GM18861 (cell line): ENCODE measurements around the gene SPCS2.
A peak's percentile ranks its signal among the peaks of the same experiment; 100 is the strongest.
"Not testable (repeated sequence)": the region's sequence is repeated elsewhere in the genome, so short reads cannot be mapped to it uniquely, and the experiment has no call there.

Source experiments
- ATAC-seq: cut with Tn5 transposase; IDR thresholded peaks from one replicate; pipeline ENCODE4 v1.9.1; 2021; ENCODE audit not compliant: unreplicated experiment

Gene SPCS2

DNA sequence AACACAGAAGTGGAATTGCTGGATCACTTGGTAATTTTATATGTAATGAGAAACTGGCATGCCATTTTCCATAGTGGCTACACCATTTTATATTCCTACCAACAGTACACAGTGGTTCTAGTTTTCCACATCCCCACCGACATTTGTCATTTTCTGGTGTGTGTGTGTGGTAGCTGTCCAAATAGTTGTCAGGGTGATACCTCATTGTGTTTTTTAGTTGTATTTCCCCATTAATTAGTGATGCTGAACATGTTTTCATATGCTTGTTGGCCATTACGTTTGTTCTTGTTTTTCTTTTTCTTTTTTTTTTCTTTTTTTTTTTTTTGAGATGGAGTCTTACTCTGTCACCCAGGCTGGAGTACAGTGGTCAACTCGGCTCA lies 51.9 kb downstream of the SPCS2 start:
- ATAC-seq: no peak

DNA sequence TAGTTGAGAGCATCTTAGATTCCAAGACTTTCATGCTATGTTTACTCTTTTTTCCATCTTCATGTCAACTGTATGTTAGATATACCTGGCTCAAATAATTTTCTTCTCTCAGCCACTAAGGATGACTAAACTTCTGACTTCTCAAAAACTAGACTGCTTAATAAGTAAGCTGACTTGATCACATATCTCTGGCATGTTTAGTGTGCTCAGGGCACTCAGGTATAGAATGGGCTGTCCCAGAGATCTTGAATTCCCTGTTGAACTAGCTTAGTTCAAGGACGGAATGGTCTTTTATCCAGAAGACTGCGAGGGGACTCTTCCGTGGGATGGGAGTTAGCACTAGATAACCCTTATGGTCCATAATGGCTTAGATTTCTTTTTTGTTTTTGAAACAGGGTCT lies 52.6 kb downstream of the SPCS2 start:
- no peak for ATAC-seq

DNA sequence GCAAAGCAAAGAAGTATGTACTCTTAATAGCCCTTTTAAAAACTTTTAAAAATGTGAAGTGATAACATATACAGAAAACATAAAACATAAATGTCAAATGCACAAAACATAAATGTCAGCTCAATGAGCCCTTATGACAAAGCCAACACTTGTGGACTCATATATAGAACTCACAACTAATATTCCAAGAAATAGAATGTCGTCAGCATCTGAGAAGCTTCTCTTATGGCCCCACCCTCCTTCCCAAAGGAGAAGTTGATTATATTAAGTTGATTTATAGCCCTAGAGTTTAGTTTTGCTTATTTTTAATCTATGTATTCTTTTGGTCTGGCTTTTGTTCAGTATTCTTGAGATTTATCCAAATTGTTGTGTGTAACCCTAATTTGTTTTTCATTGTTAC lies 53.5 kb downstream of the SPCS2 start:
- no peak for ATAC-seq

DNA sequence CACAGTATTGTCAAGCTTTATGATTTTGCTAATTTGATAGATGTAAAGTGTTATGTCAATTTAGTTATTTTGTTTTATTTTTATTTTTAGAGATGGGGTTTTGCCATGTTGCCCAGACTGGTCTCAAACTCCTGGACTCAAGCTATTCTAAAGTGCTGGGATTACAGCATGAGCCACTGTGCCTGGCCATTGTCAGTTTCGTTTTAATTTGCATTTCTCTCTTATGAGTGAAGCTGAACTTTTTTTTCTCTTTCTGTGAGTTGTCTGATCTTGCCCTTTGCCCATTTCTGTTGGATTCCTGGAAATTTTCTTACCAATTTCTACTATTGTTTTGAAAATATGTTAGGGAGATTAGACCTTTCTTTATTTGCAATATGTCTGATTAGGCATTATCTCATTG lies 55.1 kb downstream of the SPCS2 start:
- ATAC-seq: no peak

DNA sequence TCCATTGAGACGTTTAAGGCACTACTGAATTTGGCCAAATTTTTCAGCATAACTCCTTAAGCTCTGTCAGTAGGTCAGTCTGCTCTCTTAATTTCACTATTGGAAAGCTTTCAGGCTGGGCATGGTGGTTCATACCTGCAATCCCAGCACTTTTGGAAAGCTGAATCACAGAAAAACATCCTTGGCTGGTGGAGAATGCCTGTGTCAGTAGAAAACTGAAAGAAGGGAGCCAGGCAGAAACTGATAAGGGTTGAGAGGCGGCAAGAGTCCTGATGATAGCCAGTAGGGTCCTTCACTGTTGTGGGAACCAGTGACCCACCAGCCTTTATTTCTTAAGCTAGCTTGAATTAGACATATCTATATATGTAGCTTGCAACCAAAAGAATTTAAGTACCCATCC lies 62.3 kb downstream of the SPCS2 start:
- ATAC-seq: no peak

DNA sequence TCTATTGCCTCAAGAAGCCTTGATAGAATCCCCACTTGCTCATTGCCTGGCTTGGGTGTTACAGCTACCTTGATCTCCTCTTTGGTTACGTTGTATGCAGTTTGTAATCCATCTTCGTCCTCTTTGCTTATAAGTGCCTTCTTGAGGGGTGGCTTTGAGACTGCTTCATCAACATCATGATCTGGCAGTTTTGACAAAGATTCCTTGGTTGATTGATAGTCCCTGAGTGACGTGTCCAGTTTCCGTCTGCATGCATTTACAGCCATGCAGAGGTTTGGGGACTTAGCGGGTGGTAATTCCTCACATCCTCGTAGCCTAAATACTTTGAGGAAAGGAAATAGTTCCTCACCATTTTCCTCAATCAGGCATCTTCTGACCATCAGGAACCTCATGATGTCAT lies 62.8 kb downstream of the SPCS2 start:
- ATAC-seq: no peak

DNA sequence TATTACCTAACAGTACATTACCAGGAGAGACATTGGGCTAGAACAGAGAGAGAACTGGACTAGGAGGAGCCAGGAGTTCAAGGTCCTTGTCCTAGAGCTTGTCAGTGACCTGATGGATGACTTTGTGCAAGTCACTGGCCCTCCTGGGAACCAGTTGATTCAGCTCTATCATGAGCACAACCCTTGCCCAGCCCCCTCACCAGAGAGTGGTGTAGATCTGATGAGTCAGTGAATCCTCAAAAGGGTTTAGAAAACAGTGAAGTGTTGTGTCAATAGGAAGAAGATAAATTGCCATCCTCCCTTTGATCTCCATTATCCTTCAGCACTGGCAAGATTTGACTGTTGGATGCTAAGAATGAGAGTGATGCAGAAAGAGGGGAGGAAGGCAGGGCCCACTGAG lies 64.0 kb downstream of the SPCS2 start:
- no peak for ATAC-seq

DNA sequence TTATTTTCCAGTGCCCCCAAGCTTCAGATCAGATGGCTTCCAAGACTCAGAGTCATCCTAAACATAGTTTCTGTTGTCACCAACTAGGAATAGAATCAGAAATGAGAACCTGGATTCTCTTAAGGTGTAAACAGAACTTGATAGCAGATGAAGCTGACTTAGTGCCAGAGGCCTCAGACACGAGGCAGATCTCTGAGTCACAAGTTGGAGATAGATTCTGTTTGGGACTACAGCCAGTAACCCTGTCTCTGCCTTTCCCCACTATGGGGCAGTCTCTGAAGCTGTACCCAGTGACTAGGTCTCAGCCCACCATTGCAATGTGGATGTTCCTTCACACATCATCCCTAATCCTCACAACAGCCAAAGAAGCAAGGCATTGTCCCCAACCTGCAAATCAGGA lies 65.1 kb downstream of the SPCS2 start:
- ATAC-seq: no peak

DNA sequence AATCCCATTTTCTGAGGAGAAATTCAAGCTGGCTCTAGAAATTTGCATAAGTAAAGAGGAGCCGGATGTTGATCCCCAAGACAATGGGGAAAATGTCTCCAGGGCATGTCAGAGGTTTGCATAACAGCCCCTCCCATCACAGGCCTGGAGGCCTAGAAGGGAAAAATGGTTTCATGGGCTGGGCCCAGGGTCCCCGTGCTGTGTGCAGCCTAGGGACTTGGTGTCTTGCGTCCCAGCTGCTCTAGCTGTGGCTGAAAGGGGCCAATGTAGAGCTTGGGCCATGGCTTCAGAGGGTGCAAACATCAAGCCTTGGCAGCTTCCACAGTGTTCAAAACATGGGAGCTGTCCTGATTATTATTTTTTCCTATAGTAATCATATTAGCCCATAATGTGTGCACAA lies 70.1 kb downstream of the SPCS2 start:
- not testable (repeated sequence) for ATAC-seq

DNA sequence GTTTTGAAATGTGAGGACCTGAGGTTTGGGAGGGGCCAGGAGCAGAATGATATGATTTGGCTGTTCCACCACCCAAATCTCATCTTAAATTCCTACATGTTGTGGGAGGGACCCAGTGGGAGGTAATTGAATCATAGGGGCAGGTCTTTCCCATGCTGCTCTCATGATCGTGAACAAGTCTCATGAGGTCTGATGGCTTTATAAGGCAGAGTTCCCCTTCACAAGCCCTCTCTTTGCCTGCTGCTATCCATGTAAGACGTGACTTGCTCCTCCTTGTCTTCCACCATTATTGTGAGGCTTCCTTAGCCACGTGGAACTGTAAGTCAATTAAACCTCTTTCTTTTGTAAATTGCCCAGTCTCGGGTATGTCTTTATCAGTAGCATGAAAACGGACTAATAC lies 71.3 kb downstream of the SPCS2 start:
- not testable (repeated sequence) for ATAC-seq

DNA sequence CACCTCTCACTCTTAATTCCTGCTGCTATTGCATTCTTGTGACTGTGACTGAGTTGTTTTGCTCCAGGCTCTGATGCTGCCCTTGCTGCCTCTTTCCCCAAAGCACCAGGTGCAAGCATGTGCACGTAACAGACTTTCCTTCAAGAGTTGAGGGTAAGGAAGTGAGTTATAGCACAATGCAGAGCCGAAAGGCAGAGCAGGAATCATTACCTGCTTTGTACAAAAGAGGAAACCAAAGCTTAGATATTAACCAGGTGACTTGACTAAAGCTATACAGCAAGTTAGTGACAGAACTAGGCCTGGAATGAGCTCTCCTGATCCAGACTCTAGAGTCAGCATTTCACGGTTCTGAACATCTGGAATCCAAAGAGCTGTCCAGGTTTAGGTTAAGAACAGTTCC lies 73.2 kb downstream of the SPCS2 start:
- ATAC-seq: peak; percentile 84

DNA sequence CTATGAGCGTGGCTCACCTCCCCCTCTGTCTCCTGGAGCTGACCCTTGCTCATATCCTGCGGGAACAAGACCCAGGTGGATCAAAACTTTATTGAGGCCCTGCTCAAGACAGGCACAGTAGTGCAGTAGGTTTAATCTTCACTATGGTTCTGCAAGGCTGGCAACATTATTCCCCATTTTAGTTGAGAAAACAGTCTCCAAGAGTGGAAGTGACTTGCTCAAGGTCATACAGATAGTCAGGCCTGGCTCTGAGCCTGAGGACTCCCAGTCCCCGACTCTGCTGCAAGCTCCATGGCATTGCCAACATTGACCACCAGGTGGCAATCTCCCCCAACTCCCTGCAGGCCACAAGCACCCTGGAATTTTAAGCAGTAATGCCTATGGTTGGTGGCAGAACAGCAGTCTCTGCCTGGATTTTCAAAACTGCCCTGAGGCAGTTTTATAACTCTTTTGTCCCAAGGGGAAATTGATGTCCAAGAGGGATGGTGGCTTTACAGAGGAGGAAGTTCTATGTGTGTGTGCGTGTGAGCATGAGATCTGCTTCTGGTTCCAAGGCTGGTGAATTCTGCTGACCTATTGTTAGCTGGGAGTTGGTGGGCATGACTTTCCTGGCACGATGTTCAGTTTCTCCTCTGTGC lies 73.8 kb downstream of the SPCS2 start:
- ATAC-seq: no peak

DNA sequence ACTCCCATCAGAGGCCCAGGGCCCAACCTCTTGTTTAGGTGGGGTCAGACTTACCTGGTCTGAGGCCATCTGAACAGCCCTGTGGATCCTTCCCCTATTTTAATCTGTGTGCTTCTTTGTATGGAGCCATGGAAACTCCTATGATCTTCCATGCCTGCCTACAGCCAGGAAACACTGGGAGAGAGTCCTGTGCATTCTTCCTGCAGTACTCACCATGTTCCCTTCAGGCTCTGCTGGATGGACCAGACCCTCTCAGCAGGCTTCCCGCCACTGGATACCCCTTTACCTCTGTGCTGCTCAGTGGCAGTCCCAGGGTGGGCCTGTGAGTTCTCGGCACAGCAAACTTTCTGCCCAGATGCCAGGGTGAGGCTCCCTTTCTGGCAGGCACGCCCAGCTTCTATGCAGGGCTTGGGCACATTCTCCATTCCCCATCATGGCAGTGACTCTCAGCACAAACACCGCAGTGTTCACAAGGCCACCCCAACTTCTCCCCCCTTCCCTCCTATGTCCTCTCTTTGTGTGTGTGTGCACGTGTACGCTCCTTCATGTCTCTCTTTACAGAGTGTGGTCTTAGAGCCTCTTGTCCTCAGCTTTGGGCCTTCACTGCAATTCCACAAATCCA lies 74.5 kb downstream of the SPCS2 start:
- no peak for ATAC-seq

DNA sequence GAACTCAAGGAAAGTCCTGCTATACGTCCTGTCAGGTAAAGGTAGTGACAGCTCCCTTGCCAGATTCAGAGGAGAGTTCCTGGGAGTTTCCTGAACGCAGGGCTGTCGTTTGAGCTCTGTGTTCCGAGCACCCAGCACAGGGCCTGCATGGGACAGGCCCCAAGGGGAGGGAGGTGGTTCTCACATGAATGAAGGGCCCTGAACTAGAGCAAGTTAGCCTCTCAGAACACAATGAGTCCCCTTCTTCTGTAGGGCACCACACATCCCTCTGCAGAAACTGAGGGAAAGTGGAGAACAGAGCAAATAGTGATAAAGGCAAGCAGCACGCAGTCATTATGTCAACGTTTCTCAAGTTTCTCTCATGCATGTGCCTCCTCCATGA lies 75.0 kb downstream of the SPCS2 start:
- no peak for ATAC-seq

DNA sequence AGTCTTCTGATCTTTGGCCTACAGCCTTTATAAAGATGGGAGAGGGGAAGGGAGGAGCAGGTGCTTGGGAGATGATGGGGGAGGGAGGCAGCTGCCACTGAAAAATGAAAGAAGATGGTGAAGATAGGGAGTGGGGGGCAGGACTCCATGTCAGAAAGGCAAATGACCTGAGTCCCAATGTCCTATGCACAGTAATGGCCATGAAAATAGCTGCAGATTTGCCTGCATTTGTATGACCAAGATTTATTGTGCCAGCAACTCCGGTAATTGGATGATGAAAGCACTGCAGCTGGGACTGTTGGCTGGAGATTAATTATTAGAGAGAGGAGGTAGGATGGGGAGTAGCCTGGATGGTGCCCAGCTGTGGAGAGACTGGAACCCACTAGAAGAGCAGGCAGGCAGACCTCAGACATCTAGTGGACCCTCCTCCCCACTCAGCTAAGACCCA lies 75.7 kb downstream of the SPCS2 start:
- no peak for ATAC-seq

DNA sequence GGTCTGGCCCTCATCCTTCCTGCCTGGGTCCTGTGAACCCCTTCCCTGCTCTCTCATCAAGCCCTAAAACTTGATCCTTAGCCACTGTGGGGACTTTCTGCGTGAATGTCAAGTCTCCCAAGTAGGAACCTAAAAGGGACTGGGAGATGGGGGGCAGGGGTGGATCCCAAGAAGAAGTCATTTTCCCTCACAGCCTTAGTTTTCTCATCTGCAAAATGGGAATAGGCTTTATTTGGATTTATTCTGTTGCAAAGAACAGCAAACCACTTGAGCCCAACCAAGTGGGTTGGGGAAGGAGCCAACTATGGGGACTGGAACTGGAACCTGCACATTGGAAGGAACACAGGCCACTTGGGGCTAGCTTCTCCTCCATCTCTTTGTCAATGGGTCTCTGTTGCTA lies 76.5 kb downstream of the SPCS2 start:
- no peak for ATAC-seq

DNA sequence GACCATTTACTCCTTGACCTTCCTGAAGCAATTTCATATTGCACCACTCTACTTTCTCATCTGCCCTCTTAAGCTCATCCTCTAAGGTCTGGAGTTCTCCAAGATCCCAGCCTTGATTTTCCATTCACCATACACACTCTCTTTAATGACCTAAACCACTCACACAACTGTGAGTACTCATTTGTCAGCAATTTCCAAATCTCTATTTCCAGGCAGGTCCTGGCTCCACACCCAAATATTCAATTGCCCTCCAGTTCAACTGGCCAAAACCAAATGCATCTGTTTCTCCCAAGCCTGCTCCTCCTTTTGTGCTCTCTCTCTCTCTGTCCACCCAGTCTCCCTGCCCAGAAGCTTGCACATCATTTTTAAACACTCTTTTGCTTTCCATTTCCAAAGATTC lies 79.3 kb downstream of the SPCS2 start:
- ATAC-seq: no peak
